SKM-1 (cell line): ENCODE results near the gene PI4KB.

Experiments
- DNase-seq: peaks from one replicate; lab custom pipeline; 2025; ENCODE audit not compliant: unreplicated experiment; lab: John Stamatoyannopoulos, UW

PI4KB gene

GRCh38 chr1:151346082-151346768 lies 19.0 kb upstream of the PI4KB start:
- DNase-seq, result no peak

- DNase-seq, result no peak
Observed at GRCh38 chr1:151344291-151344690, 17.1 kb upstream of the PI4KB start.

GRCh38 chr1:151343587-151343986 lies 16.4 kb upstream of the PI4KB start:
- no peak for DNase-seq

- DNase-seq, result no peak
Observed at GRCh38 chr1:151342569-151342968, 15.4 kb upstream of the PI4KB start.

GRCh38 chr1:151342021-151342420 lies 14.8 kb upstream of the PI4KB start:
- no peak for DNase-seq

- peak; percentile 87 for DNase-seq
Observed at GRCh38 chr1:151340870-151341754, 13.9 kb upstream of the PI4KB start.

GRCh38 chr1:151336556-151336955 lies 9.3 kb upstream of the PI4KB start:
- no peak for DNase-seq

- no peak for DNase-seq
Observed at GRCh38 chr1:151334822-151335221, 7.6 kb upstream of the PI4KB start.

GRCh38 chr1:151327903-151328674 lies 873 bp upstream of the PI4KB start:
- DNase-seq, result no peak

- DNase-seq, result peak; percentile 78
Observed at GRCh38 chr1:151326619-151327222, 495 bp downstream of the PI4KB start.

GRCh38 chr1:151325646-151326429 lies 1.4 kb downstream of the PI4KB start:
- no peak for DNase-seq

GRCh38 chr1:151325231-151325630 lies 2.0 kb downstream of the PI4KB start:
- DNase-seq, result no peak

GRCh38 chr1:151324390-151324930 lies 2.8 kb downstream of the PI4KB start:
- no peak for DNase-seq

- no peak for DNase-seq
Observed at GRCh38 chr1:151318975-151319374, 8.2 kb downstream of the PI4KB start.

GRCh38 chr1:151315565-151316235 lies 11.5 kb downstream of the PI4KB start:
- no peak for DNase-seq

- DNase-seq, result no peak
Observed at GRCh38 chr1:151314137-151314875, 12.9 kb downstream of the PI4KB start.

GRCh38 chr1:151313501-151313900 lies 13.7 kb downstream of the PI4KB start:
- DNase-seq, result no peak

- no peak for DNase-seq
Observed at GRCh38 chr1:151312826-151313225, 14.4 kb downstream of the PI4KB start.

GRCh38 chr1:151312411-151312810 lies 14.8 kb downstream of the PI4KB start:
- no peak for DNase-seq
